ENCODE data around the gene TJP1.

GRCh38 chr15:29844290-29844903, 22.1 kb upstream of the TJP1 start:
- no peak for TF ChIP-seq CTCF (conservative IDR thresholded peaks at IDR 0.05)
- TF ChIP-seq EZH2 (IDR thresholded peaks at IDR 0.05; ENCODE audit: low read depth): no peak

All from PC-9 (cell line).